Left lung (tissue), 10 donors: Measurements from ENCODE around the gene ZNF644. TPM values are rescaled to one million over a fixed set of nuclear protein-coding genes. Genes with fewer than 3 reads are reported as not detected.
"Not testable (repeated sequence)": the region's sequence is repeated elsewhere in the genome, so short reads cannot be mapped to it uniquely, and the experiment has no call there.

Experiments used
- ATAC-seq: fragments of 200-7000 bp; cut with Tn5 transposase; one replicate; pipeline ENCODE4 v1.9.1; 2020; ENCODE audit warnings: moderate library complexity
- DNase-seq, 4 donors: peaks; one replicate each; pipeline ENCODE4 v3.0.0-alpha.2; 2013 to 2020
- H3K27ac ChIP-seq, 2 donors: fragments of 200-600 bp; sonication (generic) in 1 of 2; one replicate each; pipeline versions ENCODE4 v1.5.0 to v1.8.0; 2020 to 2021
- H3K27me3 ChIP-seq, 2 donors: fragments of 200-600 bp; sonication (generic) in 1 of 2; one replicate each; pipeline versions ENCODE4 v1.5.0 to v1.8.0; 2020 to 2021
- H3K36me3 ChIP-seq, 2 donors: fragments of 200-600 bp; sonication (generic) in 1 of 2; one replicate each; pipeline versions ENCODE4 v1.5.0 to v1.8.0; 2020 to 2021
- H3K4me1 ChIP-seq, 2 donors: fragments of 200-600 bp; one replicate each; pipeline ENCODE4 v1.8.0; 2021
- H3K4me3 ChIP-seq, 2 donors: fragments of 200-600 bp; sonication (generic) in 1 of 2; one replicate each; pipeline versions ENCODE4 v1.5.0 to v1.8.0; 2020 to 2021; ENCODE audit warnings: mild to moderate bottlenecking in 1 of 2
- H3K9me3 ChIP-seq, 2 donors: fragments of 200-600 bp; sonication (generic) in 1 of 2; one replicate each; pipeline versions ENCODE4 v1.5.0 to v1.8.0; 2020 to 2021
- CTCF ChIP-seq, 2 donors: fragments of 200-600 bp; sonication (generic) in 1 of 2; IDR thresholded peaks; one replicate each; pipeline versions ENCODE4 v1.5.0 to v1.8.0; 2021; ENCODE audit warnings: antibody characterized with exemption in 2 of 2
- intact Hi-C, 2 donors: fragments of 100-400 bp; cut with DNase I; formaldehyde crosslinking; loops; one replicate each; pipeline versions ENCODE4 v1.11.2 to v1.14.2; 2022
- polyA plus RNA-seq, 6 donors: library from polyadenylated mRNA; unstranded; fragments of 120-200 nt; gene quantifications; one replicate each; pipeline ENCODE4 v1.2.1, GENCODE V29; 2013; ENCODE audit not compliant: insufficient read length in 6 of 6
- total RNA-seq, 2 donors: library from RNA; stranded (reverse); fragmentation: NEBNext Ultra II Directional; extraction: Animal tissue kit (Norgen Biotek cat#: 25700); gene quantifications; one replicate each; pipeline ENCODE4 v1.2.1, GENCODE V29; 2021
- donor health status: DM: no; HTN: yes; CAD: no.
- donor health status: DM: no; HTN: no; CAD: no.

Gene ZNF644
- total and polyA plus RNA-seq, 8 donors, result 52.6 to 73.0 (median 65.5) TPM

GRCh38 chr1:90936731-90937130, 85.1 kb downstream of the ZNF644 start:
- DNase-seq, result no peak
- intact Hi-C loops, result no loop called here
- Histone ChIP-seq H3K4me1 (no peaks in the 10 kb centered on the region), H3K27me3 (no peaks in the 10 kb centered on the region), H3K4me3 (no peak overlapping the region), H3K27ac (no peak overlapping the region), H3K9me3 (no peaks in the 10 kb centered on the region), H3K36me3 (peaks cover 0 to 37% of the 10 kb centered on the region in 2 donors)
- no peak for TF ChIP-seq CTCF (IDR thresholded peaks at IDR 0.05)
- ATAC-seq, result no peak

- intact Hi-C loops, result no loop called here
- Histone ChIP-seq H3K4me1 (no peaks in the 10 kb centered on the region), H3K9me3 (no peaks in the 10 kb centered on the region), H3K4me3 (no peak overlapping the region), H3K27me3 (no peaks in the 10 kb centered on the region), H3K36me3 (peaks cover 0 to 37% of the 10 kb centered on the region in 2 donors), H3K27ac (no peak overlapping the region)
- no peak for ATAC-seq
- TF ChIP-seq CTCF (IDR thresholded peaks at IDR 0.05), result no peak
- no peak for DNase-seq
These were observed 85.8 kb downstream of the ZNF644 start for GRCh38 chr1:90936061-90936460.

GRCh38 chr1:90928231-90928630, 93.6 kb downstream of the ZNF644 start:
- H3K36me3 ChIP-seq, ATAC-seq, DNase-seq, H3K27me3 ChIP-seq, intact Hi-C loops, H3K9me3 ChIP-seq, H3K4me3 ChIP-seq, H3K27ac ChIP-seq: not testable (repeated sequence)
- peaks cover 3 to 32% of the 10 kb centered on the region in 2 donors for H3K4me1 ChIP-seq

GRCh38 chr1:90927674-90928073, 94.2 kb downstream of the ZNF644 start:
- ATAC-seq, DNase-seq, H3K4me3 ChIP-seq, H3K36me3 ChIP-seq, H3K27me3 ChIP-seq, intact Hi-C loops, H3K9me3 ChIP-seq, H3K27ac ChIP-seq: not testable (repeated sequence)
- peaks cover 3 to 32% of the 10 kb centered on the region in 2 donors for H3K4me1 ChIP-seq

- peaks cover 3 to 32% of the 10 kb centered on the region in 2 donors for H3K4me1 ChIP-seq
- intact Hi-C loops, result no loop called here
These were observed 94.9 kb downstream of the ZNF644 start for GRCh38 chr1:90926971-90927370.

More at GRCh38 chr1:90926971-90927370, 94.9 kb downstream of the ZNF644 start:
- Histone ChIP-seq H3K36me3 (no peaks in the 10 kb centered on the region), H3K27me3 (no peaks in the 10 kb centered on the region), H3K27ac (no peak overlapping the region), H3K4me3 (no peak overlapping the region), H3K9me3 (no peaks in the 10 kb centered on the region)
- DNase-seq, result no peak
- no peak for TF ChIP-seq CTCF (IDR thresholded peaks at IDR 0.05)
- ATAC-seq, result no peak
